ENCODE data around the gene SDK1. TPM values are rescaled to one million over a fixed set of nuclear protein-coding genes. Genes with fewer than 3 reads are reported as not detected.

The SDK1 gene
- total RNA-seq, 4 donors from 2014 or later, result under 0.01 to 16.2 (median 7.2) TPM

GRCh38 chr7:4159154-4159501 lies 858.1 kb downstream of the SDK1 start:
- intact Hi-C loops (cut with DNase I; ENCODE audit: low total_unique reads), result no loop called here
- no peaks in the 10 kb centered on the region for H3K27me3 ChIP-seq
- H3K4me1 ChIP-seq, result no peaks in the 10 kb centered on the region
- H3K9me3 ChIP-seq, result no peaks in the 10 kb centered on the region
- no peak overlapping the region for H3K4me3 ChIP-seq
- TF ChIP-seq, protein P1, sequence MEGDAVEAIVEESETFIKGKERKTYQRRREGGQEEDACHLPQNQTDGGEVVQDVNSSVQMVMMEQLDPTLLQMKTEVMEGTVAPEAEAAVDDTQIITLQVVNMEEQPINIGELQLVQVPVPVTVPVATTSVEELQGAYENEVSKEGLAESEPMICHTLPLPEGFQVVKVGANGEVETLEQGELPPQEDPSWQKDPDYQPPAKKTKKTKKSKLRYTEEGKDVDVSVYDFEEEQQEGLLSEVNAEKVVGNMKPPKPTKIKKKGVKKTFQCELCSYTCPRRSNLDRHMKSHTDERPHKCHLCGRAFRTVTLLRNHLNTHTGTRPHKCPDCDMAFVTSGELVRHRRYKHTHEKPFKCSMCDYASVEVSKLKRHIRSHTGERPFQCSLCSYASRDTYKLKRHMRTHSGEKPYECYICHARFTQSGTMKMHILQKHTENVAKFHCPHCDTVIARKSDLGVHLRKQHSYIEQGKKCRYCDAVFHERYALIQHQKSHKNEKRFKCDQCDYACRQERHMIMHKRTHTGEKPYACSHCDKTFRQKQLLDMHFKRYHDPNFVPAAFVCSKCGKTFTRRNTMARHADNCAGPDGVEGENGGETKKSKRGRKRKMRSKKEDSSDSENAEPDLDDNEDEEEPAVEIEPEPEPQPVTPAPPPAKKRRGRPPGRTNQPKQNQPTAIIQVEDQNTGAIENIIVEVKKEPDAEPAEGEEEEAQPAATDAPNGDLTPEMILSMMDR (IDR thresholded peaks at IDR 0.05), result no peak
- no peak for TF ChIP-seq POLR2A (IDR thresholded peaks at IDR 0.05)
- no peak overlapping the region for H3K27ac ChIP-seq
- DNase-seq, result no peak
- no peaks in the 10 kb centered on the region for H3K36me3 ChIP-seq

GRCh38 chr7:4159761-4160554 lies 858.9 kb downstream of the SDK1 start:
- H3K27ac ChIP-seq, result no peak overlapping the region
- H3K27me3 ChIP-seq, result no peaks in the 10 kb centered on the region
- H3K9me3 ChIP-seq, result no peaks in the 10 kb centered on the region
- no peaks in the 10 kb centered on the region for H3K36me3 ChIP-seq
- DNase-seq, result no peak
- intact Hi-C loops (cut with DNase I; ENCODE audit: low total_unique reads), result no loop called here
- TF ChIP-seq POLR2A (IDR thresholded peaks at IDR 0.05), result no peak
- TF ChIP-seq, protein P1 (IDR thresholded peaks at IDR 0.05), result no peak
- H3K4me3 ChIP-seq, result no peak overlapping the region
- no peaks in the 10 kb centered on the region for H3K4me1 ChIP-seq

GRCh38 chr7:4162884-4163564 lies 862.0 kb downstream of the SDK1 start:
- Histone ChIP-seq H3K9me3 (no peaks in the 10 kb centered on the region), H3K27me3 (no peaks in the 10 kb centered on the region), H3K4me3 (no peak overlapping the region), H3K27ac (no peak overlapping the region), H3K4me1 (no peaks in the 10 kb centered on the region), H3K36me3 (no peaks in the 10 kb centered on the region)
- TF ChIP-seq, protein P1 (IDR thresholded peaks at IDR 0.05), result no peak
- TF ChIP-seq POLR2A (IDR thresholded peaks at IDR 0.05), result no peak
- intact Hi-C loops (cut with DNase I; ENCODE audit: low total_unique reads), result no loop called here
- no peak for DNase-seq

- H3K27ac ChIP-seq, result no peak overlapping the region
- H3K4me3 ChIP-seq, result no peak overlapping the region
- H3K27me3 ChIP-seq, result no peaks in the 10 kb centered on the region
- TF ChIP-seq, protein P1 (IDR thresholded peaks at IDR 0.05), result no peak
- no peak for TF ChIP-seq POLR2A (IDR thresholded peaks at IDR 0.05)
- no peaks in the 10 kb centered on the region for H3K9me3 ChIP-seq
- no peaks in the 10 kb centered on the region for H3K36me3 ChIP-seq
- no peaks in the 10 kb centered on the region for H3K4me1 ChIP-seq
- DNase-seq, result no peak
- intact Hi-C loops (cut with DNase I; ENCODE audit: low total_unique reads), result no loop called here
These were observed 862.6 kb downstream of the SDK1 start for GRCh38 chr7:4163565-4164203.

- Histone ChIP-seq H3K36me3 (no peaks in the 10 kb centered on the region), H3K9me3 (no peaks in the 10 kb centered on the region), H3K27me3 (no peaks in the 10 kb centered on the region), H3K4me1 (no peaks in the 10 kb centered on the region), H3K4me3 (no peak overlapping the region), H3K27ac (no peak overlapping the region)
- intact Hi-C loops (cut with DNase I; ENCODE audit: low total_unique reads), result no loop called here
- TF ChIP-seq POLR2A (IDR thresholded peaks at IDR 0.05), result no peak
- TF ChIP-seq, protein P1 (IDR thresholded peaks at IDR 0.05), result no peak
- no peak for DNase-seq
These were observed 863.5 kb downstream of the SDK1 start for GRCh38 chr7:4164556-4164955.

All from uterus (tissue), 4 donors.